Astrocyte of the cerebellum (primary cell): ENCODE results near the gene MMD.
A peak's percentile ranks its signal among the peaks of the same experiment; 100 is the strongest.
"Not testable (repeated sequence)": the region's sequence is repeated elsewhere in the genome, so short reads cannot be mapped to it uniquely, and the experiment has no call there.

Source experiments
- DNase-seq: peaks from one replicate; pipeline ENCODE4 v3.0.0-alpha.2; 2011; ENCODE audit warnings: low read depth
- H3K4me3 ChIP-seq: 2 replicates; pipeline ENCODE4 v1.5.1; 2011; ENCODE audit warnings: mild to moderate bottlenecking, low read depth, low read length, moderate library complexity
- in situ Hi-C: cut with HindIII; loops from 2 replicates; pipeline ENCODE4 v1.10.0; 2017; ENCODE audit warnings: low sequenced_read_pairs
- TF ChIP-seq, protein P1 (sequence below): IDR thresholded peaks from 2 replicates; pipeline ENCODE4 v1.5.1; 2012; ENCODE audit warnings: low read length, low read depth, moderate library complexity, mild to moderate bottlenecking; ENCODE audit errors: missing control alignments

The MMD gene

DNA sequence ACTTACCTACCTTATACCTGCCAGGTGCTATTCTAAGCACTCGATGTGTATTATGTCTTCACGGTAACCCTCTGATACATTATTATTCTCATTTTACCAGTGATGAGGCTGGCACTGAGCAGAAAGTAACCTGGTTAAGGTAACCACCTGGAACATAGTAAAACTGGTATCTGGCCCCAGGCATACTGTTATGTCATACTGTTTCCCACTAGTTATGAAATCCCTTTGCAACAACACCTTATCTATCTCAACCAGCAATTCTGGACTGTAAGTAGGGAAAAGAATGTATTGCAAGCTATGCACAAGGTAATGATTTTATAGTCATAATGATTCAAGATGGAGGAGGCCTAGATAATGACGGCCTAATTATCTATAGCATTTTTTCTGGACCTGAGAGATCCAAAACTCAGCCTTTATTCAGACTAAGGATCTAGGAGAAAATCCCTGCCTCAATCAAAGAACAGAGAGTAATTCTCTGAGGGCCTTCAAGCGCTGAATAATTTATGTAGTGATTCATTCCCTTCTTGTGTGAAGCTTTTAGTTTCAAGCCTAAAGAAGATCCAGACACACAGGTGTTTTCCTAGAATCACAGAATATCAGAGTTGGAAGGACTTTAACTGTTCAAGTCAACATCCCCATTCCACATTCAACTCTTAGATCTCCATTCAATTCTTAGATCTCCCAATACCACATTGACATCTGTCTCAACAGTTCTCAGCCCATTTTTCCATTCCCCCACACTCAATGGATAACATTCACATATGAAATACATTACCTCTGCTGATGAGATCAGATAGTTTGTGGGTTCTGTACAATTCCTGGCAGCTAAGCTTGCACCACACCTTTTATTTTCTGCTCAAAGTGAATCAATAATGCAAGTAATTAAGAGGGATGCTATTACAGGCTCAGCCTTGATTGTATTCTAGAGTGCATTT, 14.9 kb upstream of the MMD start:
- H3K4me3 ChIP-seq = no peak overlapping the region
- DNase-seq = no peak
- in situ Hi-C loops = no loop called here
- TF ChIP-seq, protein P1, sequence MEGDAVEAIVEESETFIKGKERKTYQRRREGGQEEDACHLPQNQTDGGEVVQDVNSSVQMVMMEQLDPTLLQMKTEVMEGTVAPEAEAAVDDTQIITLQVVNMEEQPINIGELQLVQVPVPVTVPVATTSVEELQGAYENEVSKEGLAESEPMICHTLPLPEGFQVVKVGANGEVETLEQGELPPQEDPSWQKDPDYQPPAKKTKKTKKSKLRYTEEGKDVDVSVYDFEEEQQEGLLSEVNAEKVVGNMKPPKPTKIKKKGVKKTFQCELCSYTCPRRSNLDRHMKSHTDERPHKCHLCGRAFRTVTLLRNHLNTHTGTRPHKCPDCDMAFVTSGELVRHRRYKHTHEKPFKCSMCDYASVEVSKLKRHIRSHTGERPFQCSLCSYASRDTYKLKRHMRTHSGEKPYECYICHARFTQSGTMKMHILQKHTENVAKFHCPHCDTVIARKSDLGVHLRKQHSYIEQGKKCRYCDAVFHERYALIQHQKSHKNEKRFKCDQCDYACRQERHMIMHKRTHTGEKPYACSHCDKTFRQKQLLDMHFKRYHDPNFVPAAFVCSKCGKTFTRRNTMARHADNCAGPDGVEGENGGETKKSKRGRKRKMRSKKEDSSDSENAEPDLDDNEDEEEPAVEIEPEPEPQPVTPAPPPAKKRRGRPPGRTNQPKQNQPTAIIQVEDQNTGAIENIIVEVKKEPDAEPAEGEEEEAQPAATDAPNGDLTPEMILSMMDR = no peak

DNA sequence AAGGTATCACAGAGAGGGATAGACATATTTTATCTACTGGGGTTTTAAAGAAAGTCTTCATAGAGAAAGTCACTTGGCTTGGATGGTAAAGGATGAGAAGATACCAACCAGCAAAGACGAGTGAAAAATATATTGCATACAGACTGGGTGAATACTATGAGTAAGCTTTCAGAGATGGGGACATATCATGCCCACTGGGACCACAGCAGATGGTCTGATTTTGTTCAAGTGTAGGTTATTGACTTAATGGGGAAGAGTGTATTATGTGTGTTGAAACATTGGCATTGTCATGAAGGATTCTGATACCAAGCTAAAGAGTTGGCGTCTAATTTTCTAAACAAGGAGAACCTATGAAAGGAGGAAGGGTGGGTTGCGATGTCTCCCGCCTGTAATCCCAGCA, 13.8 kb upstream of the MMD start:
- in situ Hi-C loops = no loop called here
- no peak overlapping the region for H3K4me3 ChIP-seq
- TF ChIP-seq, protein P1 = no peak
- no peak for DNase-seq

DNA sequence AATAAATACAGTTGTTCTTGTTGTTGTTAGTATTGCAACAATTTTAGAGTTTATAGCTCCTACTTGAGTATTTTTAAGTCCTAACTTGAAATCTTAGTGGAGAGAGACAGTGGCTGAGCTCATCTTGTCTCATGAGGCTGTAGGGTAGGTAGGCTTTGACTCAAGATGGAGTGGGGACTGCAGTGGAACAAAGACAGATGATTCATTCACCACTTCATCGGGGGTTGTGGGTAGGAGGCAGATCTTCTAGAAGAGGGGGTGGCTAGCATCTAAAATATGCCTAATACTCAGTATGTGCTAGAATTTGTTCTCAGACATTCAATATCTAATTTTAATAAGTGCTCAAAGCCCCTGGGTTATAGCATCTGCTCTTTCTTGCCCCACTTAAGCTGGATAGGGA, 13.1 kb upstream of the MMD start:
- in situ Hi-C loops = no loop called here
- TF ChIP-seq, protein P1 = no peak
- no peak overlapping the region for H3K4me3 ChIP-seq
- no peak for DNase-seq

DNA sequence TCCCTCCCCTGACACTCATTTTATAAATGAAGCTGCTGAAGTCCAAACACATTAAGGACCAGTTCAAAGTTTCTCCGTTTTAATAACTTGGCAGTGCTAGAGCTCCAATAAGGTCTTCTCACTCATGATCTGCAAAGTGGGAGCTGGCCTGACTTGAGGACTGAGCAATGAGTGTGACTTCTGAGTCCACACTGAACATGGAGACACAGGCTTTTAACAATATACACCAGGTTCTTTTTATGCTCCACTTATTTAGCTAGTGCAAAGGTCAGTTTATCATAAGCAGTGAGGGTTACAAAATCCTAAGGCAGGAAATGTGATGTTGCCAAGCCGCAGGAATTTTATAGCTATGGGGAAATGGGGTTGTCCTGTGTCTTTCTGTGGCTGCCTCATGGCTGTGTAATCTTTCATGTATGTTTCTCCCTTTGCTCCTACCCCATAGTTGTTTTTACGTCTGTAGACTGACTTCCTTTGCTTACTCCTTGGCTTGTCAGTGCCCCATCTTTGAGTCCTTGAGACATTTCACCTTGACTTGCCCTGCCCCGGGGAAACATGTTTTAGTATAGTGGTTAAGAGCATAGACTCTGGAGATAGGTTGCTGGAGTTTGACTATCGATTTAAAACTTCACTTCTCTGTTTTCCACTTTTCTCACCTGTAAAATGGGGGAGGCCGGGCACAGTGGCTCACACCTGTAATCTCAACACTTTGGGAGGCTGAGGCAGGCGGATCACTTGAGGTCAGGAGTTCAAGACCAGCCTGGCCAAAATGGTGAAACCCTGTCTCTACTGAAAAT, 12.2 kb upstream of the MMD start:
- H3K4me3 ChIP-seq = no peak overlapping the region
- in situ Hi-C loops = no loop called here
- TF ChIP-seq, protein P1 = no peak
- DNase-seq = peak; percentile 62

DNA sequence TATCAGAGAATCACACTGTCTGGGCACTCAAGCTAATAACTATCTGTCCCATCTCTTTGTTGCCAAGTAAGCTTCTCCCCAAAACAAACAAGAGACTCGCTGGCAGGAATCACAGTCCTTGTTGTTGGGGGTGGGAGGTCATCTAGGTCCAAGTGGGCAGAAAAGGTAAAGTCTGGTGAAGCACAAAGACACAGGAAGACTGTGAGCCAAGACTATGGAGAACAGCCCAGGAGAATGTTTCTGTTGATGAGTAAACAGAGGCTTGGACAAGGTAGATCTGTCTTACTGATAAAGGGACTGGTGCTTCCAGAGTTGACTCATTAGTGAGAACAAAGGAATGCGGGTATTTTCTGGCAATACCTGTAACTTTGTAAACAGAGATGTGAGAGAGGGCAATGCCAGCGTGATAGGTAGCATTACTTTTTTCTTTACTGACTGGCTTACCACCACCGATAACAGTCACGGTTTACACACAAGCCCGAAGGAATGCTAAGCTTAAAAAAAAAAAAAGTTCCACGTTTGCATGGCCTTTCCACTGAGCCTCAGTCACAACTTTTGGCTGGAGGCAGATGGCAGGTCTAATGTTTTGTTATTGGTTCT, 11.5 kb upstream of the MMD start:
- no peak for DNase-seq
- in situ Hi-C loops = no loop called here
- no peak overlapping the region for H3K4me3 ChIP-seq
- TF ChIP-seq, protein P1 = no peak

DNA sequence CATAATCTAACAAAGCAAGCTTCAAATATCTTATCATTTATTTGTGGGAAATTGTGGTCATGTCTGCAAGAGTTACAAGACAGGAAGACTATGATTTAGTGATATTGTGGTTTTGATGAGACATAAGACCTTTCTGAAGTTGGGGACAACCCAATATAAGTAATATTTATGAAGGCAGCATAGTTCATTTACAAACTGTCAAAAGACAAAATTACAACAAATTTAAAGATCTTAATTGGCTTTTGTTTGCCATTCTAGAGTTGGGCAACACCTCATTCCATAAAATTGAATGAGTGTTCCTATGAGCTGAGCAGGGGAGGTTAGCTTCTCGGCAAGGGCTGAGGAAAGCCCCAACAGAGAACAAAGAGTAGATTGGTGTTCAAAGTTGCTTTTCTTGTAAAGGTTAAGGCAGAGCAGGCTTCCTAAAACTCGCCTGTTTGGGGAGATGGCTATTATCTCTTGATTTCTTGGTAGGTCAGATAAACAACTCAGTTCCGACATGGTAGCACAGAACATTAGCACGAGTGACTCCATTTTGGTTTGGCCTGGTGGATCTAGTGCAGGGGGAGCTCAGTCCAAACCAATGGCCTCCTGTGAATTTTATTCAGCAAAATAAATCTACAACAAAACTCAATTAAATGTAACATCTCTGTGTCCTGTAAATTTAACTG, 10.9 kb upstream of the MMD start:
- DNase-seq = no peak
- H3K4me3 ChIP-seq = no peak overlapping the region
- TF ChIP-seq, protein P1 = no peak
- in situ Hi-C loops = no loop called here

DNA sequence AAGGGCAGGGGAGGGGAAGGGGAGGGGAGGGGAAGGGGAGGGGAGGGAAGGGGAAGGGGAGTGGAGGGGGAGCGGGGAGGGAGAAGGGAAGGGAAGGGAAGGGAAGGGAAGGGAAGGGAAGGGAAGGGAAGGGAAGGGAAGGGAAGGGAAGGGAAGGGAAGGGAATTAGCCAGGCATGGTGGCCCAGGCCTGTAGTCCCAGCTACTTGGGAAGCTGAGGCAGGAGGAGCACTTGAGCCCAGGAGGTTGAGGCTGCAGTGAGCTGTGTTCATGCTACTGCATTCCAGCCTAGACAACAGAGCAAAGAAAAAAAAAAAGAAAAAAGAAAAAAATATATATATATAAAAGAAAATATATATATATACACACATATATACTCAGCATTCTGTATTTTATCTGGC, 10.3 kb upstream of the MMD start:
- in situ Hi-C loops, DNase-seq, H3K4me3 ChIP-seq: not testable (repeated sequence)
